ENCODE results near the gene KDM5B.

- TF ChIP-seq CTCF (IDR thresholded peaks at IDR 0.05): no peak
- TF ChIP-seq POLR2A (IDR thresholded peaks at IDR 0.05): no peak
- no peak for TF ChIP-seq EP300 (IDR thresholded peaks at IDR 0.05)
Observed at GRCh38 chr1:202704601-202705000, 103.6 kb downstream of the KDM5B start.

Measured in ovary (tissue), 3 donors.